SK-N-SH (cell line): Measurements from ENCODE around the gene TMEM200C. TPM values are rescaled to one million over a fixed set of nuclear protein-coding genes. Genes with fewer than 3 reads are reported as not detected.

Experiments
- CTCF ChIA-PET: fragments of 300-600, 350-600 bp; formaldehyde crosslinking; extraction: SDS; loops from one replicate; lab custom pipeline; 2021; lab: Yijun Ruan, JAX
- POLR2A ChIA-PET: fragments of 350-600 bp; sonication (Branson Sonifier 250); formaldehyde crosslinking; extraction: SDS; loops from one replicate; lab custom pipeline; 2020; ENCODE audit warnings: antibody characterized with exemption, inconsistent platforms; lab: Yijun Ruan, JAX
- DNase-seq: peaks from one replicate; pipeline ENCODE4 v3.0.0; 2012
- H2AFZ ChIP-seq: fragments of 200-600 bp; sonication (generic); 2 replicates; pipeline ENCODE4 v1.8.1; 2016; ENCODE audit warnings: antibody characterized with exemption, mild to moderate bottlenecking, low read depth
- H3F3A ChIP-seq: fragments of 200-600 bp; sonication (generic); replicated peaks from 2 replicates; pipeline ENCODE3; 2016; ENCODE audit warnings: antibody characterized with exemption, mild to moderate bottlenecking; ENCODE audit not compliant: insufficient read depth
- H3K27ac ChIP-seq, 2 experiments: fragments of 200-500 bp in 1 of 2; fragments of 200-600 bp in 1 of 2; sonication (Bioruptor generic) in 1 of 2; sonication (generic), shearing (Covaris generic) in 1 of 2; 2 replicates each; pipeline versions ENCODE4 v1.5.1 to v1.6.1; 2014 to 2016; ENCODE audit warnings: low read depth in 2 of 2, inconsistent platforms in 1 of 2, low read length in 1 of 2, mild to moderate bottlenecking in 1 of 2, mixed read lengths in 1 of 2
- H3K27me3 ChIP-seq: fragments of 200-600 bp; sonication (generic), shearing (Covaris generic); 2 replicates; pipeline ENCODE4 v1.6.1; 2016; ENCODE audit warnings: mixed run types; ENCODE audit not compliant: insufficient read depth
- H3K36me3 ChIP-seq, 2 experiments: fragments of 200-500 bp in 1 of 2; fragments of 200-600 bp in 1 of 2; sonication (Bioruptor generic) in 1 of 2; sonication (generic) in 1 of 2; replicated peaks in 1 of 2; 2 replicates each; pipeline versions ENCODE3 to v1.5.1; 2014 to 2016; ENCODE audit warnings: low read length in 1 of 2, mild to moderate bottlenecking in 1 of 2; ENCODE audit not compliant: insufficient read depth in 2 of 2, control insufficient read depth in 1 of 2
- H3K4me1 ChIP-seq, 2 experiments: fragments of 200-500 bp in 1 of 2; fragments of 200-600 bp in 1 of 2; sonication (Bioruptor generic) in 1 of 2; sonication (generic), shearing (Covaris generic) in 1 of 2; 2 replicates each; pipeline versions ENCODE4 v1.5.1 to v1.6.1; 2014 to 2016; ENCODE audit warnings: low read depth in 1 of 2, low read length in 1 of 2, mixed run types in 1 of 2; ENCODE audit not compliant: insufficient read depth in 2 of 2, control insufficient read depth in 1 of 2
- H3K4me2 ChIP-seq: fragments of 200-600 bp; sonication (generic), shearing (Covaris generic); 2 replicates; pipeline ENCODE4 v1.6.1; 2017; ENCODE audit warnings: mixed run types
- H3K4me3 ChIP-seq, 2 experiments: fragments of 200-500 bp in 1 of 2; fragments of 200-600 bp in 1 of 2; sonication (Bioruptor generic) in 1 of 2; sonication (generic), shearing (Covaris generic) in 1 of 2; 2 replicates each; pipeline versions ENCODE4 v1.5.1 to v1.8.1; 2014 to 2016; ENCODE audit warnings: low read depth in 2 of 2, inconsistent platforms in 1 of 2, low read length in 1 of 2, mild to moderate bottlenecking in 1 of 2, mixed read lengths in 1 of 2, moderate library complexity in 1 of 2
- H3K79me2 ChIP-seq: fragments of 200-600 bp; sonication (generic); 2 replicates; pipeline ENCODE4 v1.8.1; 2017; ENCODE audit warnings: mild to moderate bottlenecking; ENCODE audit not compliant: insufficient read depth
- H3K9ac ChIP-seq: fragments of 200-600 bp; sonication (generic); 2 replicates; pipeline ENCODE4 v1.6.1; 2017; ENCODE audit warnings: mixed run types
- H3K9me2 ChIP-seq: fragments of 200-600 bp; sonication (generic); 2 replicates; pipeline ENCODE4 v1.6.1; 2017; ENCODE audit warnings: mixed run types
- H3K9me3 ChIP-seq: fragments of 200-600 bp; sonication (generic); 2 replicates; pipeline ENCODE4 v1.6.1; 2017; ENCODE audit warnings: mixed run types, mild to moderate bottlenecking, moderate library complexity
- H4K20me1 ChIP-seq: fragments of 200-600 bp; sonication (generic); 2 replicates; pipeline ENCODE4 v1.6.1; 2017; ENCODE audit warnings: mild to moderate bottlenecking, mixed run types; ENCODE audit not compliant: insufficient read depth
- ELF1 ChIP-seq: IDR thresholded peaks from 2 replicates; pipeline ENCODE4 v1.4.0; 2012
- FOXM1 ChIP-seq: IDR thresholded peaks from 2 replicates; pipeline ENCODE4 v1.4.0; 2012; ENCODE audit warnings: low read depth, mild to moderate bottlenecking
- IRF3 ChIP-seq: fragments of 150-350 bp; IDR thresholded peaks from 2 replicates; pipeline ENCODE4 v1.6.1; 2016; ENCODE audit warnings: mild to moderate bottlenecking, low read depth, low read length
- JUND ChIP-seq: IDR thresholded peaks from 2 replicates; pipeline ENCODE4 v1.4.0; 2012
- RCOR1 ChIP-seq: fragments of 150-350 bp; IDR thresholded peaks from 2 replicates; pipeline ENCODE4 v1.6.1; 2017; ENCODE audit warnings: antibody characterized with exemption, low read length
- SMC3 ChIP-seq: IDR thresholded peaks from 2 replicates; pipeline ENCODE4 v1.6.1; 2012; ENCODE audit warnings: low read depth, low read length, improper control_type of control experiment
- WGBS: methylation state at CpG from one replicate; pipeline ENCODE4 v1.1.6; 2017; ENCODE audit warnings: low lambda C conversion rate; 5-methylcytosine and 5-hydroxymethylcytosine counted together
- polyA plus RNA-seq, 3 experiments: library from polyadenylated mRNA; depleted of rRNA; stranded (reverse); fragments of >200 nt; gene quantifications; 2 replicates each; pipeline ENCODE4 v1.2.3, GENCODE V29; 2012
- TF ChIP-seq, protein P1 (sequence below): fragments of 200-600 bp; sonication (generic); IDR thresholded peaks from 2 replicates; pipeline ENCODE4 v1.6.1; 2017; ENCODE audit warnings: antibody characterized with exemption, mild to moderate bottlenecking, moderate library complexity

TMEM200C gene
- polyA plus RNA-seq, 1 of the 3 experiments (the other 2 are of a cell fraction): not detected

- peaks cover 32% of the 10 kb centered on the region; the same call in 1 of the 2 replicates for H3K27me3 ChIP-seq
- TF ChIP-seq ELF1 (no peak), RCOR1 (no peak)
- H3K9me3 ChIP-seq: no peaks in the 10 kb centered on the region
- H2AFZ ChIP-seq: no peak overlapping the region
- WGBS: 74% methylated on average over 21 of the region's 70 CpGs
- no peak overlapping the region for H3K27ac ChIP-seq
- CTCF ChIA-PET: interaction anchor here (0.6 to 5.1 kb wide), 39 partner anchors 9 to 994 kb away, joined by 3 to 52 read pairs (median 4); no protein-coding TSS in a partner anchor
- H3K4me2 ChIP-seq: no peak overlapping the region
- H3K9me2 ChIP-seq: no peaks in the 10 kb centered on the region
- peaks cover 0 to 3% of the 10 kb centered on the region in 2 experiments; a peak in 1 of 4 replicates for H3K4me1 ChIP-seq
- no peak overlapping the region for H3K9ac ChIP-seq
- POLR2A ChIA-PET: no interaction called here
- no peaks in the 10 kb centered on the region for H3K79me2 ChIP-seq
- H4K20me1 ChIP-seq: no peaks in the 10 kb centered on the region
- no peaks in the 10 kb centered on the region for H3K36me3 ChIP-seq
- H3K4me3 ChIP-seq: peak overlapping the region in 1 of 2 experiments; percentile 47; a peak in 2 of 4 replicates
- no peaks in the 10 kb centered on the region for H3F3A ChIP-seq
- peak; percentile 23 for DNase-seq
Measured at GRCh38 chr18:5891184-5891853, 4.0 kb downstream of the TMEM200C start.

- peak; percentile 90 for DNase-seq
Measured at GRCh38 chr18:5890331-5891183, 4.8 kb downstream of the TMEM200C start.

More at GRCh38 chr18:5890331-5891183, 4.8 kb downstream of the TMEM200C start:
- Histone ChIP-seq H2AFZ (no peak overlapping the region), H3K9me2 (no peaks in the 10 kb centered on the region), H3K27me3 (peaks cover 25% of the 10 kb centered on the region; the same call in 1 of the 2 replicates), H3K27ac (no peak overlapping the region), H3K9me3 (no peaks in the 10 kb centered on the region), H3K4me3 (peak overlapping the region in 1 of 2 experiments; percentile 47; a peak in 2 of 4 replicates), H3K4me2 (no peak overlapping the region), H4K20me1 (no peaks in the 10 kb centered on the region), H3K9ac (no peak overlapping the region), H3K36me3 (no peaks in the 10 kb centered on the region), H3F3A (no peaks in the 10 kb centered on the region), H3K4me1 (no peaks in the 10 kb centered on the region; a peak in 1 of 4 replicates), H3K79me2 (no peaks in the 10 kb centered on the region)
- ChIA-PET CTCF (interaction anchor here (0.6 to 5.1 kb wide), 46 partner anchors 8 to 995 kb away, joined by 3 to 52 read pairs (median 4); no protein-coding TSS in a partner anchor), POLR2A (no interaction called here)
- 20% methylated on average over 1 of the region's 106 CpGs for whole genome bisulfite sequencing
- TF ChIP-seq IRF3 (no peak), SMC3 (peak; percentile 20; the same call in 1 of the 2 replicates), JUND (no peak), FOXM1 (no peak)
- TF ChIP-seq, protein P1, sequence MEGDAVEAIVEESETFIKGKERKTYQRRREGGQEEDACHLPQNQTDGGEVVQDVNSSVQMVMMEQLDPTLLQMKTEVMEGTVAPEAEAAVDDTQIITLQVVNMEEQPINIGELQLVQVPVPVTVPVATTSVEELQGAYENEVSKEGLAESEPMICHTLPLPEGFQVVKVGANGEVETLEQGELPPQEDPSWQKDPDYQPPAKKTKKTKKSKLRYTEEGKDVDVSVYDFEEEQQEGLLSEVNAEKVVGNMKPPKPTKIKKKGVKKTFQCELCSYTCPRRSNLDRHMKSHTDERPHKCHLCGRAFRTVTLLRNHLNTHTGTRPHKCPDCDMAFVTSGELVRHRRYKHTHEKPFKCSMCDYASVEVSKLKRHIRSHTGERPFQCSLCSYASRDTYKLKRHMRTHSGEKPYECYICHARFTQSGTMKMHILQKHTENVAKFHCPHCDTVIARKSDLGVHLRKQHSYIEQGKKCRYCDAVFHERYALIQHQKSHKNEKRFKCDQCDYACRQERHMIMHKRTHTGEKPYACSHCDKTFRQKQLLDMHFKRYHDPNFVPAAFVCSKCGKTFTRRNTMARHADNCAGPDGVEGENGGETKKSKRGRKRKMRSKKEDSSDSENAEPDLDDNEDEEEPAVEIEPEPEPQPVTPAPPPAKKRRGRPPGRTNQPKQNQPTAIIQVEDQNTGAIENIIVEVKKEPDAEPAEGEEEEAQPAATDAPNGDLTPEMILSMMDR: peak; percentile 24; the same call in 1 of the 2 replicates
